ENCODE results near the gene LOXL1. TPM values are rescaled to one million over a fixed set of nuclear protein-coding genes. Genes with fewer than 3 reads are reported as not detected.

The LOXL1 gene
- total RNA-seq, 2 experiments from 2014 or later = 8.8 to 10.5 TPM

DNA sequence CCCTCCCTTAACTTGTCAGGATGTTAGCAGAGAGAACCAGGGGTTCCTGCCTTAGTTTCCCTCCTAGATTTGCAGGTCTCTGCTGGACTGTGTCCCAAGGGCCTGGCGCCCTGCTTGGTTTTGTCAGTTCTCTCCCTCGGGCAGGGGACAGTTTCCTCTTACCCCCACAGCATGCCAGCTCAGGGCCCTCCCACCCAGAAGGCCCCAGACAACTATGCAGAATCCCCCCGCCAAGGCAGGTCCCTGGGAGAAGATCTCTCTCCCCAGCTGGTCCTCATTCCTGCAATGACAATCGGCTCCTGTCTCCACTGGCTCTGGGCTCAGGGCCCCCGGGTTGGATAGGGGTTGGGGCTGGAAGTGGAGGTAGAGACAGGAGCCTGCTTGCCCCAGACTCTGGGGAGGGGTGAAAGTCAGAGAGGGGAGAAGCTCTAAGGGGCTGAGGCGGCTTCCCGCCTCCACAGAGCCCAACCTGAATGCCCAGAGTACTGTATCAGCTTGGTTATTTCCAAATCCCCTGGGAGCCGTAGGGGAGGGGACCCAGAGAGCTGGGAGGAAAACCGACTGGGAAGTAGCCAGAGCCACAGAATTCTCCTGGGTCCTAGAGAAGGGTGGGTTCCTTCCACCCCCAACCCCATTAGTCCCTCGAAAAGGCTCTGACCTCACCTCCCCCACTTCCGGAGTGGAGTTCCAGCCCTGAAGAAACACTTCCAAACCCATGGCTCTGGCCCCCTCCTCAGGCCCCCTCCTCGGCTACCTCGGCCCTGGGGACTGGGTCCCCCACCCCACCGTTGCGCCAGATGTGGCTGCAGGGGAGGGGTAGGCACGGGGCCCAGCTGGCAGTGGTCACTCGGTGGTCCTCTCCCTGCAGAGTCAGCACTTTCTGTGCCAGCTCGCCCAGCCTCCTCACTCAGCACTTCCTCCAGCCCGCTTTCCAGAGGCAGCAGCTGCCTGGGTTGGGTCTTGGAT, 3.8 kb upstream of the LOXL1 start:
- Mint-ChIP-seq H3K36me3 (peaks cover 36% of the 10 kb centered on the region), H3K27ac (peak overlapping the region; percentile 83), H3K4me1 (peaks cover 50% of the 10 kb centered on the region), H3K27me3 (no peaks in the 10 kb centered on the region), H3K9me3 (peaks cover 14% of the 10 kb centered on the region), H3K4me3 (no peak overlapping the region)
- POLR2A ChIA-PET = interaction anchor here (1.0 to 1.7 kb wide), 3 partner anchors 8 to 37 kb away, joined by 3 to 8 read pairs (median 4); no protein-coding TSS in a partner anchor
- no peak for ATAC-seq (ENCODE audit: low read depth)
- DNase-seq = no peak

DNA sequence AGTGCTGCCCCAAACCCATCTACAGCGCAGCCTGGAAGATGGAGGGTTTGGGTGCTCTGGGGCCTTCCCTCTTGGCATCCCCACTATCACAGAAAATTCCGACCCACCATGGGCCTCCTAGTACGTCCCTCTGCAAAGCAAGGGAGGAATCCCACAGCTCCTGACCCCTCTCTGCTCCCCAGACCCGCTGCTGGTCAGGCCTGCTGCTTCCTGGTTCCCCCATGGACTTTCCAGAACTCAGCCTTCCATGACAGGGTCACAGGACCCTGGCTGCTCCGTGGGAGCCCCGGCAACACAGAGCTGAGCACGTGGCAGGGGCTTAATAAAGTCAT, 3.1 kb upstream of the LOXL1 start:
- Mint-ChIP-seq H3K4me1 (peaks cover 50% of the 10 kb centered on the region), H3K36me3 (peaks cover 30% of the 10 kb centered on the region), H3K27me3 (no peaks in the 10 kb centered on the region), H3K27ac (peak overlapping the region; percentile 83), H3K4me3 (no peak overlapping the region), H3K9me3 (peaks cover 8% of the 10 kb centered on the region)
- ATAC-seq (ENCODE audit: low read depth) (no peak), DNase-seq (no peak)
- POLR2A ChIA-PET = interaction anchor here (1.0 to 1.7 kb wide), 2 partner anchors 9 to 26 kb away, joined by 3 to 8 read pairs; no protein-coding TSS in a partner anchor

DNA sequence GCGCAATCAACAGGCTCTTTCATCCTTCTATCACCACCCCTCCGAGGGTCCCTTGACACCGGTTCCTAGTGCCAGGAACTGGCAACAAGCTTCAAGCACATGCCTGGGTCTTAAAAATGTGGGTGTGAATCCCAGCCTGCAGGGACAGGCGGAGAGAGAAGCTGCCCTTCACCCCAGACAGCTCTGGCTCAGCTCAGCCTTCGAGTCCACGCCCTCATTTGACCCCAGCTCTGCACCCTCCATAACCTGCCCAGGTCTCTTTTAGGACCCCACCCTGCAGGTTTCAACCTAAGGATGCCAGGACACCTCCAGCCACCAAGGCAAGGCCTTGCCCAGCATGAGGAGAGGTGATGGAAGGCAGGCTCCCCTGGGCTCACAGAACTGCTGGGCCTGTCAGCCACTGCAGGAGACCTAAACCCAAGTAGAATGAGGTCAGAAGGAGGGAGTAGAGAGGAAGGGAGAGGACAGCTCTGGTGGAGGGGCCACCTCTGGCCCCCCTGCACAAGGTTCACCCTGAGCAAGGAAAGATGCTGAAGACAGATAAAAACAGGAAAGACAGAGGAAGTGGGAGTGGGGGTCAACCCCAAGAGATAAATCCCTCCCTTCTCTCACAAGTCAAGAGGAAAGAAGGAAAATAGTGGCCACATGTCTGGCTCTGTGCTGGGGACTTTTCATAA, 2.6 kb upstream of the LOXL1 start:
- DNase-seq = no peak
- Mint-ChIP-seq H3K27ac (peak overlapping the region; percentile 83), H3K9me3 (peaks cover 4% of the 10 kb centered on the region), H3K36me3 (peaks cover 25% of the 10 kb centered on the region), H3K4me1 (peaks cover 53% of the 10 kb centered on the region), H3K27me3 (no peaks in the 10 kb centered on the region), H3K4me3 (peak overlapping the region; percentile 57)
- ATAC-seq (ENCODE audit: low read depth) = no peak
- POLR2A ChIA-PET = interaction anchor here (0.9 to 1.7 kb wide), 3 partner anchors 9 to 25 kb away, joined by 3 to 8 read pairs (median 4); no protein-coding TSS in a partner anchor

DNA sequence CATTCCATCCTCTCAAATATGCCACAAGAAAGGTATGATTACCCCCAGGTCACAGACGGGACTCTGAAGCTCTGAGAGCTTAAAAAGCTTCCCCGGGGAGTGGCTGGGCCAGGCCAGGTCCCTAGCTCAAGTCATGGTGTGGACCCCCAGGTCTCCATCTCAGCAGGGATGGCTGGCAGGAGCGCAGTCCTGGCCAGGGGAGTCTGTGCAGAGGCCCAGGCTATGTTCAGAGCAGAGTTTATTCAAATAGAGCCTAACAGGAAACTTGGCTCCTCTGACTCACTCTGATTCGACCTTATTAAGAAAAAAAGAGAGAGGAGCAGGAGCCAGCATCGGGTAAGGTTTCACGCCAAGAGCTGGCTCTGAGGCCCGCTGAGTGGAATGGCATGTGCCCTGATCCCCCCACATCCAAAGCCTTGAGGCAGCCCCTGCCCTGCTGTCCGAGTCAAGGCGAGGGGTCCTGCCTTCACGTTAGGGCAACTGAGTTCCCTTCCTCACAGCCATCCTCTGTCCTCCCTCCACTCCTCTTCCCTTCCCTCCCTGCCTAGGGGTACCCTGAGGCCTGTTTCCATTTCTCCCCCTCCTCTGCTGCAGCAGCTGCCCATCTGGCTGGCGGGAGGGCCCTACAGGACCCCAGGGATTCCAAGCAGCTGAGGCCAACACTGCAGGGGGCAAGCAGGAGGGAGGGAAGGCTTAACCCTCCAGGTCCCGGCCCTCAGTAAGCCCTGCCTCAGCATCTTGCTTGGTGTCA, 1.9 kb upstream of the LOXL1 start:
- ATAC-seq (ENCODE audit: low read depth) (peak; percentile 30), DNase-seq (peak; percentile 44)
- H3K27ac Mint-ChIP-seq = peak overlapping the region; percentile 83
- H3K4me3 Mint-ChIP-seq = peak overlapping the region; percentile 57
- no peaks in the 10 kb centered on the region for H3K9me3 Mint-ChIP-seq
- POLR2A ChIA-PET = interaction anchor here (0.9 kb wide), 1 partner anchor 10 kb away, joined by 4 read pairs; no protein-coding TSS in a partner anchor
- H3K27me3 Mint-ChIP-seq = no peaks in the 10 kb centered on the region
- H3K4me1 Mint-ChIP-seq = peaks cover 59% of the 10 kb centered on the region
- peaks cover 18% of the 10 kb centered on the region for H3K36me3 Mint-ChIP-seq

DNA sequence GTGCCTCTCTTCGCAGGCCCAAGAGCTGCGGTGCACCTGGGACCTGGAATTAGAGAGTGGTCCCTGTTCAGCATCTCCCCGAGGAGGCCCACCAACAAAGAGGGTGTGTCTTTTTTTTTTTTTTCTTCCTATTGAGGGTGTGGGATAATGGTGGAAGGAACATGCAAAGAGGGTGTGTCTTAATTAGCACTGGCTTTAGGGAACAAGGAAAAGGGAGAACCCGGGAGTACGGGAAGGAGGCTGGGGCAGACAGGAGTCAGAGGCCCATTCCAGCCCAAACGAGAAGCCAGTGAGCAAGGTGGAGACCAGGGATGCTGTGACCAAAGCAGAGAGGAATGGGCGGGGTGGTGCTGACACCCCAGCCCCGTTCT, 429 bp upstream of the LOXL1 start:
- no peaks in the 10 kb centered on the region for H3K27me3 Mint-ChIP-seq
- peak overlapping the region; percentile 42 for H3K27ac Mint-ChIP-seq
- H3K4me1 Mint-ChIP-seq = peaks cover 57% of the 10 kb centered on the region
- POLR2A ChIA-PET = no interaction called here
- H3K9me3 Mint-ChIP-seq = no peaks in the 10 kb centered on the region
- H3K36me3 Mint-ChIP-seq = peaks cover 9% of the 10 kb centered on the region
- H3K4me3 Mint-ChIP-seq = peak overlapping the region; percentile 64
- DNase-seq (no peak), ATAC-seq (ENCODE audit: low read depth) (no peak)

DNA sequence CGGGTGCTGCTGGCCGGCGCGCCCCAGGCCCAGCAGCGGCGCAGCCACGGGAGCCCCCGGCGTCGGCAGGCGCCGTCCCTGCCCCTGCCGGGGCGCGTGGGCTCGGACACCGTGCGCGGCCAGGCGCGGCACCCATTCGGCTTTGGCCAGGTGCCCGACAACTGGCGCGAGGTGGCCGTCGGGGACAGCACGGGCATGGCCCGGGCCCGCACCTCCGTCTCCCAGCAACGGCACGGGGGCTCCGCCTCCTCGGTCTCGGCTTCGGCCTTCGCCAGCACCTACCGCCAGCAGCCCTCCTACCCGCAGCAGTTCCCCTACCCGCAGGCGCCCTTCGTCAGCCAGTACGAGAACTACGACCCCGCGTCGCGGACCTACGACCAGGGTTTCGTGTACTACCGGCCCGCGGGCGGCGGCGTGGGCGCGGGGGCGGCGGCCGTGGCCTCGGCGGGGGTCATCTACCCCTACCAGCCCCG, 777 bp downstream of the LOXL1 start:
- Mint-ChIP-seq H3K36me3 (peaks cover 2% of the 10 kb centered on the region), H3K27ac (no peak overlapping the region), H3K9me3 (no peaks in the 10 kb centered on the region), H3K4me3 (peak overlapping the region; percentile 61), H3K27me3 (no peaks in the 10 kb centered on the region), H3K4me1 (peaks cover 59% of the 10 kb centered on the region)
- POLR2A ChIA-PET = interaction anchor here (1.0 to 3.8 kb wide), 7 partner anchors 13 to 69 kb away, joined by 3 to 21 read pairs (median 5); partner anchors contain the start of gene PML
- peak; percentile 60 for DNase-seq
- ATAC-seq (ENCODE audit: low read depth) = no peak

DNA sequence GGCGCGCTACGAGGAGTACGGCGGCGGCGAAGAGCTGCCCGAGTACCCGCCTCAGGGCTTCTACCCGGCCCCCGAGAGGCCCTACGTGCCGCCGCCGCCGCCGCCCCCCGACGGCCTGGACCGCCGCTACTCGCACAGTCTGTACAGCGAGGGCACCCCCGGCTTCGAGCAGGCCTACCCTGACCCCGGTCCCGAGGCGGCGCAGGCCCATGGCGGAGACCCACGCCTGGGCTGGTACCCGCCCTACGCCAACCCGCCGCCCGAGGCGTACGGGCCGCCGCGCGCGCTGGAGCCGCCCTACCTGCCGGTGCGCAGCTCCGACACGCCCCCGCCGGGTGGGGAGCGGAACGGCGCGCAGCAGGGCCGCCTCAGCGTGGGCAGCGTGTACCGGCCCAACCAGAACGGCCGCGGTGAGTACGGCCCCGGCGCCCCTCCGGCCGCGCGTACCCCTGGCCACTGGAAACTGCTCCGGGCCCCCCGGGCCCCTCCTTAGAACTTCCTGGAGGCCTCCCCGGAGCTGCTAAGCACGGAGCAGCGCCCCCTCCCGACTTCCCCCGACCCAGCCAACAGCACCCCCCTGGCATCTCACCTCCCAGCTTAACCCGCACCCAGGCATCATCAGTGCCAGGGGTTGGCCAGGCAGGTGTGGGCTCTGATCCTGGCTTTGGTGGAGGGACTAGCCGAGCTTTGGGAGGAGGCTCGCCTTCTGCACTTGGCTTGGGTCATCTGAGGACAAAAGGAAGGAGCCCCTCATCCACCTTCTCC, 1.4 kb downstream of the LOXL1 start:
- Mint-ChIP-seq H3K9me3 (no peaks in the 10 kb centered on the region), H3K4me3 (peak overlapping the region; percentile 87), H3K27me3 (no peaks in the 10 kb centered on the region), H3K27ac (peak overlapping the region; percentile 83), H3K4me1 (peaks cover 57% of the 10 kb centered on the region), H3K36me3 (peaks cover 2% of the 10 kb centered on the region)
- POLR2A ChIA-PET = interaction anchor here (0.5 to 3.8 kb wide), 10 partner anchors 14 to 69 kb away, joined by 3 to 21 read pairs (median 4); partner anchors contain the start of gene PML
- DNase-seq (peak; percentile 89), ATAC-seq (ENCODE audit: low read depth) (peak; percentile 72)

DNA sequence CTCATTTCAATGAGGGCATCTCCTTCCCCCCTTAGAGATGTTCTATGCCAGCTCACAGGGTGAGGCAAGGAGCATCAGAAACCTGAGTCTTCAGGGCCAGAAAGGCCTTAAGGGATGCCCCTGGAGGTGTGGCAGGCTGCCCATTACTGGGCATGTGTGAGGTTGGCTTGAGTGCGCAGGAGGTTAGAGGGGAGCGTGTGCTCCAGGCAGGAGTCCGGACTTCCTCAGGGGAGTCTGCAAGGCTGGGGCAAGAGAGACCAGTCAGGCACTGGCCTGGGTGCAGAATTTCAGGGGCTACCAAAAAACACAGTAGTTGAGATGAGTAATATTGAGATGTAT, 1.9 kb downstream of the LOXL1 start:
- Mint-ChIP-seq H3K27me3 (no peaks in the 10 kb centered on the region), H3K36me3 (peaks cover 2% of the 10 kb centered on the region), H3K4me3 (peak overlapping the region; percentile 87)

DNA sequence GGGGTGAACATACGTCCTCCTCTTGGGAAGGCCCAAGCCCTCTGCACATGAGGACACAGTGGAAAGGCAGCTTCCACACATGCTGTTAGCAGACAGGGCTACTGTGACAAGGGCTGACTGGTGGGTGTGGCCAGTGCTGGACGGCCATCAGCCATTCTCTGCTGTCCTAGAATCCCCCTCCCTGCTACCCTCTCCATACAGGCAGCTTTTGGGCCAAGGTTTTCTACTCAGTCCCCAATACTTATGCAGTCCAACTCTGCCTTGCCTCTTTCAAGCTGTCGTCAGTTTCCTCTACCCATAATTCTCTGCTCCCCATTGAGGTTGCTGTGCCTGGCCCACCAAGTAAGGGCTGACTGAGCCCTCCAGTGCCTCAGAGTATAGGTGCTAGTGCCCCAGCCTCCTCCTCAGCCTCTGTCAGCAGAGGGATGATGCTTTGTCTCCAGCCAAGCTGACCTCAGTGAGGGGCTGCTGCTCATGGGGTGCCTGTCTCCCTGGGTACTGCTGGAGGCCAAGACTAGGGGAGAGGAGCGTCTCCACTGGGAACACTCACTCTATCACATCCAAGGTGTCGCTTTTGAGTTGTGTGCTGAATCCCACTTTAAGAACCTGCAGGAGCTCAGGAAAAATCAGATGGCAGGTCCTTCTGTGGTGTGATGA, 2.8 kb downstream of the LOXL1 start:
- ATAC-seq (ENCODE audit: low read depth) (peak; percentile 42), DNase-seq (peak; percentile 52)
- Mint-ChIP-seq H3K4me3 (peak overlapping the region; percentile 62), H3K9me3 (no peaks in the 10 kb centered on the region), H3K27ac (peak overlapping the region; percentile 88), H3K4me1 (peaks cover 46% of the 10 kb centered on the region), H3K36me3 (peaks cover 2% of the 10 kb centered on the region), H3K27me3 (no peaks in the 10 kb centered on the region)
- POLR2A ChIA-PET = interaction anchor here (0.7 to 3.8 kb wide), 7 partner anchors 9 to 67 kb away, joined by 3 to 21 read pairs (median 5); no protein-coding TSS in a partner anchor

More for the DNA sequence above, 1.9 kb downstream of the LOXL1 start:
- Mint-ChIP-seq H3K27ac (peak overlapping the region; percentile 83), H3K4me1 (peaks cover 54% of the 10 kb centered on the region), H3K9me3 (no peaks in the 10 kb centered on the region)
- POLR2A ChIA-PET = interaction anchor here (0.5 to 3.8 kb wide), 11 partner anchors 8 to 68 kb away, joined by 3 to 21 read pairs (median 5); no protein-coding TSS in a partner anchor
- ATAC-seq (ENCODE audit: low read depth) (no peak), DNase-seq (no peak)

DNA sequence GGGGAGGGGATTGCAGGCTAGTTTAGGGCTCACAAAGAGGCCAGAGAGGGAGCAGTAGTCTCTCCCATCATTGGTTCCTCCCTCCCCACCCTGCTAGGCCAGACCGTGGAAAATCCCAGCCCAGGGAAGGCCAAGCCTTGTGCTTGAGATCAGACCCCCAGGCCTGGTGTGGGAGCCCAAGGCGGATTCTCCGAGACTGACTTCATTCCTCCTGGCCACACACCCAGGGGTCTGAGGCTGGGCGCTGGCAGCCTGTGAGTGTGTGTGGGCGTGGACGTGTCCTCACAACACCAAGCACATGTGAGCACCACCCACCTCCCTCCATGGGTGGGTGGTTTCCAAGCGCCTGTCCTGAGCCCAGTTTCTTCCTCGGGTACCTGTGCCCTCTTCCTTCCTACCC, 4.1 kb downstream of the LOXL1 start:
- ATAC-seq (ENCODE audit: low read depth) = no peak
- Mint-ChIP-seq H3K36me3 (peaks cover 2% of the 10 kb centered on the region), H3K9me3 (no peaks in the 10 kb centered on the region), H3K4me3 (peak overlapping the region; percentile 15), H3K27ac (peak overlapping the region; percentile 38), H3K4me1 (peaks cover 38% of the 10 kb centered on the region), H3K27me3 (peaks cover 1% of the 10 kb centered on the region)
- no peak for DNase-seq
- POLR2A ChIA-PET = interaction anchor here (1.5 to 1.6 kb wide), 2 partner anchors 11 to 21 kb away, joined by 3 to 4 read pairs; no protein-coding TSS in a partner anchor

DNA sequence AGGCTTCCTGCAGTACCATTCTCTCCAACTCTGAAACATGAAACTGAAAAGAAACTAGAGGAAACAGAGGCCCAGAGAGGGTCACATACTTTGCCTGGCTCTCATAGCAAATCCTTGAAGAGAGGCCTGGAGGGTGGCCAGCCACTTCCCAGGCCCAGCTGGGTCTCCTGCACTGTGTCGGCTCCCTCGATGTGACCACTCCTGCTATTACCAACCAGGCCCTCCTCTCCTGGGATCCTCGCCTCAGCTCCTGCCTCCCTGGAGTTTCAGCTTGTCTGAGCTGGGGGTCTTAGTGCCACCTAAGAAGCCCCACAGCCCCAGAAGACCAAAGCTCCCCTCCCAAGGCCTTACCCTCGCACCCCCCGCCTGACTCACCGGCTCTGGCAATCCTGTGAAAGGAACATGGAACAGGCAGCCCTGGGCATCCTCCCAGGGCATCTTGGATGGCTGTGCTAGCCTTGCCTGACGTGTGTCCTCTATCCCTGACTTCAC, 4.6 kb downstream of the LOXL1 start:
- peaks cover 35% of the 10 kb centered on the region for H3K4me1 Mint-ChIP-seq
- ATAC-seq (ENCODE audit: low read depth) = no peak
- POLR2A ChIA-PET = interaction anchor here (1.6 kb wide), 1 partner anchor 20 kb away, joined by 3 read pairs; no protein-coding TSS in a partner anchor
- no peak for DNase-seq
- H3K27ac Mint-ChIP-seq = peak overlapping the region; percentile 69
- peak overlapping the region; percentile 15 for H3K4me3 Mint-ChIP-seq
- H3K27me3 Mint-ChIP-seq = peaks cover 1% of the 10 kb centered on the region
- H3K9me3 Mint-ChIP-seq = no peaks in the 10 kb centered on the region
- peaks cover under 1% of the 10 kb centered on the region for H3K36me3 Mint-ChIP-seq
